HG03025 (cell line): ENCODE data around the gene CYB5RL.
"Not testable (repeated sequence)": the region's sequence is repeated elsewhere in the genome, so short reads cannot be mapped to it uniquely, and the experiment has no call there.

ENCODE experiments used
- ATAC-seq: cut with Tn5 transposase; IDR thresholded peaks from one replicate; pipeline ENCODE4 v1.9.1; 2021; ENCODE audit warnings: mild to moderate bottlenecking, moderate library complexity; ENCODE audit not compliant: unreplicated experiment, low FRiP score

CYB5RL gene

GRCh38 chr1:54191525-54191924 lies 8.3 kb downstream of the CYB5RL start:
- no peak for ATAC-seq

GRCh38 chr1:54190526-54190925 lies 9.3 kb downstream of the CYB5RL start:
- no peak for ATAC-seq

- ATAC-seq, result no peak
Observed at GRCh38 chr1:54188291-54188690, 11.5 kb downstream of the CYB5RL start.

- ATAC-seq, result no peak
Observed at GRCh38 chr1:54186056-54186455, 13.8 kb downstream of the CYB5RL start.

DNA sequence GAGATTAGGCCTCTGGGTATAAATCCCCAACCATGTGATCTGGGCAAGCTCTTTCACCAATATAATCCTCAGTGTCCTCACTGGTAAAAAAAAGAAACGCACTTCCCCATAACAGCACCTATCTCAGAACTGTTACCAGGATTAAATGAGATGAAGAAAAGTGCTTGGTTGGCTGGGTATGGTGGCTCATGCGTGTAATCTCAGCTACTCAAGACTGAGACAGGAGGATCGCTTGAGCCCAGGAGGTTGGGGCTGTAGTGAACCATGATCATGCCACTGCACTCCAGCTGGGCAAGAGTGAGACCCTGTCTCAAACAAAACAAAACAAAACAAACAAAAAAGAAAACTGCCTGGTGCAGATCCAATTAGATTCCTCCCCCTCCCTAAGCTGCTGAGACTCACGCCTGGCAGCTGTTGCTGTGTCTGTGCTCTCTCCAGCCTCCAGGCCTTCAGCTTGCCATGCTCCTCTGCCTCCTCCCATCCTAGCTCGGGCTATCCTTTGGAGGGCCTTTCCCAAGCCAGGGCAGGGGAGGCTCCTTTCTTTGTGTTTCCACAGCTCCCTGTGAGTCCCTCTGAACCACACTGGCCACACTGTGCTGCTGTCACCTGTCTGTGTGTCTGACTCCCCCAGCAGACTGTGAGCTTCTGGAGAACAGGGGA lies 19.0 kb downstream of the CYB5RL start:
- ATAC-seq, result no peak

DNA sequence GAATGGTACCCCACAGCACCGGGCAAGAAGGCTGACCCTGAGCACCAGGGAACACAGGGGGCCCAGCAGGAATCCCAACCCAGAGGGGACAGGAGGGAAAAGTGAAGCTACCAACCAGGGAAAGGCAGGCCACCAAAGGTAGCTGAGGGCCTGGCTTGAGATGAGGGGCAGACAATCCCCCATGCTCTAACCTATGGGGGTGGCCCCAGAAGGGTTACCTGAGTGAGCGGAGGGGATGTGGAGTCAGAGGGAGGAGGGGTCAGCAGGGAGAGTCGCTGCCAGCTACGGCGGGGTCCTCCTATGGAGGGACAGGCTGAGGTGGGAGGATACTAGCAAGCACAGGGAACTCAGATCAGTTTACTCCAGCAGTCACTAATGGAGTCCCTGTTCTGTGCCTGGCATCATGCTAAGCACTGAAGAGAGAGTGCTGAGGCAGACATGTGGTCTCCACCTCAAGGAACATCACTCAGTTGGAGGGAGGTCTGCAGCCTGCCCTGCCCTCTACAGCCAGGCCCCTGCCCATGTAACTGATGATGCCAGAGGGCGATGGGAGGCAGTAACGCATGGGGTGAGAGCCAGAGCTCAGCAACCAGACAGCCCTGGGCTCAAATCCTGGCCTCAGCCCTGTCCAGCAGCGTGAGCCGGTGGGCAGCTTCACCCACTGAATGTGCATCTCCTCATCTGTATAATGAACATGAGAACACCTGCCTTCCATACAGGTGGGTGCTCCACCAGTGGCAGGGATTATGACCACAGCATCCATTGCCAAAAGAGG lies 21.3 kb downstream of the CYB5RL start:
- ATAC-seq, result no peak

DNA sequence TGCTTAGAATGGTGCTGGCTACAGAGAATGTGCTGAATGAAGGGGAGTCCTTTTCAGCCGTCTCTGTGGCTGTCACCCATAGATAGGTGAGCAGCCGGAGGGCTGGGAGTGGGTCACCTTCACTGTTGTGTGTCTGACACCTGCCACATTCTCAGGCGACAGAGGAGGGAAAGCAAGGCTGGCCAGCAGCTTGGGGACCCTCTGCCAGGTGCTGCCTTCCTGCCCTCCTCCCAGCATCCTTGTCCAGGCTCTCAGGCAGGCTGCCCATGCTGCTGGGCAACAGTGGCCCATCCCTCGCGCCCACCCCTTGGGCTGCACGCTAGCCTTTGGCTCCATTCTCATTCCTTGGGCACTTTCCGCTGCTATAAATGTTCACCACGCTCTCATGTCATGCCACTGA lies 22.1 kb downstream of the CYB5RL start:
- no peak for ATAC-seq

- ATAC-seq, result no peak
Observed at GRCh38 chr1:54176621-54177327, 23.1 kb downstream of the CYB5RL start.

DNA sequence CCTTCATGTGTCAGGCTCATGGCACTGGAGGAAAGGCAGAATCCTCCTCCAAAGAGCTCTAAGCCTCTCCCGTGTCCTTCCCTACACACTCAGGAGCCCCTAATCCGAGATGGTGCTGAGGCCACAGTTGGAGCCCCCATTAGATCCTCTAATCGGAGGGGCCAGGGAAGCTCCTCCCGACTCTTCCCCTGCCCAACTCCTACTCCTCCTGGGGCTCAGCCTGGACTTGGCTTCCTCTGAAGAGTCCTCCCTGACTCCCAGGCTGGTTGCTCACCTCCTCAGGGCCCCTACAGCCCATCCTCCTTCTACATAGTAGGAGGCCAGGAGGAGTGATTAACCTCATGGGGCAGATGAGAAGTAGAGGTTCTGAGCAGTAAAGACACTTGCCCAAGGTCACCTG lies 25.7 kb downstream of the CYB5RL start:
- no peak for ATAC-seq

DNA sequence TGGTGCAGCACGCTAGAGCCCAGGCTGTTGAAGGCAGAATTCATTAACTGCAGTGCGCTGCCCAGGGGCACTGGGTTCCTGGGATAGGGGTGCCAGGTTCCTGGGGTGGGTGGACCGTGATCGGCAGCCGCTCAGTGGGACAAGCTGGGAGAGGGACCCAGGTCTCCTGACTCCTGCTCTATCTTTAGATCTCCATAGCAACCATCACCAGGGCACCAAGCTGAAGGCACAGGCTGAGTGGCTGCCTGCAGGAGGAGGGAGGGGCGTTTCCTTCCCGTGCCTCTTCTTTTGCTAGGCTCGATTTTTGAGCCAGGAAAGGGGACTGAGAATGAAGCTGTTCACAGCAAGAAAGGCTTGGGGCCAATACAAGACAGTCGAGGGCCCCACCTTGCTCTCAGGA lies 26.1 kb downstream of the CYB5RL start:
- ATAC-seq, result no peak

DNA sequence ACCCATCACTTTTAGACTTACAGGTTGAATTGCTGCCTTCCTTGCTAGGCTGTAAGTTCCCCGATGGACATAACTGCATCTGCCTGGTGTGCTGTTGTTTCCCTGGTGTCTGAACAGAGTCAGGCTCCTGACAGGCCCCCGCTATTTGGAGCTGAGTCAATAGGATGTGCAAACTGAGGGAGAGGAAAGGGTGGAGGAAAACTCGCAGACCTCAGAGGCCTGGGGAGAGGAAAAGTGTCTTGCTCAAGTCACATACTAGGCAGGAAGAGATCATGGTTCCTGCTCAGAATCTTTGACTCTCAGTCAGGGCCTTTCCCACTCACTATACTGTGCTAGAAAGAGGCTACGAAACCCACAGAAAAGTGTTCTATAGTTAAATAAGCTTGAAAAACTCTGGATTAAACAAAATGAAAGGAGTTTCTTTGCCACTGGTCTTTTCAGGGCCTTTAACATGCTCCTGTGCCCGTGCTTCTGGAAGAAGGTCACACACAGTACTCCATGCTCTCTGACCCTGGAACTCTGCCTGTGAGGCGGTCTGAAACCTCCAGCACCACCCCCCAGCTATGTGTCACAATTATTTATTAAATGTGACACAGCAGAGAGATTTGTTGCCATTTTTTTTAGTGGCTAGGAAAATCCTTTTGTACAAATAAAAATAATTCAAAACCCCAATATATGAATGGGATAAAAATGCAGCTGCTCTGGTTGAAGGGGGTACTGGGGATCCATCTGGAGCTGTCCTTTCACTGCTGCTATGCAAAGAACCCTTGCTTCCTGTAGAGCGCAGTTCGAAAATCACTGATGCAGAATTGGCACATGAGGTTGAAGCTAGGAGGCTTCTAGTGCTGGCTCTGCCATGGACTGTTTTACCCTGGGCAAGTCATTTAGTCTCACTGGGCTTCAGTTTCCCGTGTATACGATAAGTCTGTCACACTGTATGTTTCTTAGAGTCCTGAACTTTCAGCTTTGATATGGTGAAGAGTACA lies 26.9 kb downstream of the CYB5RL start:
- no peak for ATAC-seq

DNA sequence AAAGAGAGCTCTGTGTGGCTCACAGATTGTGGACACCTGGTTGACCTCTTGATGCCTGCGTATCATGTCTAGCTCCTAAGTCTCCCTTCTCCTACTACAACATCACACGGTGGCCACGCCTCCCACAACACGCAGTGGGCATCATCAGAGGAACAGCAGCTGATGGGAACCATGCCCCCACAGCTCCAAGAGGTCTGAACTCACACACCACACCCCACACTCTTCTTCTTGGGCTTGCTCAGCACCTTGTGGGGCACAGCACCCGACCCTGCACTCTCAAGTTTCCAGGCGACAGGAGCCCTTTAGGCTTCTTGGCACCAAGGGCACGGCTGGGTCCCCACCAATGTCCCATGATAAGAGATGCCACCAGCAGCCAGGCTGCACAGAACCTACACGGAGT lies 28.2 kb downstream of the CYB5RL start:
- ATAC-seq, result no peak

GRCh38 chr1:54171016-54171415 lies 28.8 kb downstream of the CYB5RL start:
- ATAC-seq, result no peak

DNA sequence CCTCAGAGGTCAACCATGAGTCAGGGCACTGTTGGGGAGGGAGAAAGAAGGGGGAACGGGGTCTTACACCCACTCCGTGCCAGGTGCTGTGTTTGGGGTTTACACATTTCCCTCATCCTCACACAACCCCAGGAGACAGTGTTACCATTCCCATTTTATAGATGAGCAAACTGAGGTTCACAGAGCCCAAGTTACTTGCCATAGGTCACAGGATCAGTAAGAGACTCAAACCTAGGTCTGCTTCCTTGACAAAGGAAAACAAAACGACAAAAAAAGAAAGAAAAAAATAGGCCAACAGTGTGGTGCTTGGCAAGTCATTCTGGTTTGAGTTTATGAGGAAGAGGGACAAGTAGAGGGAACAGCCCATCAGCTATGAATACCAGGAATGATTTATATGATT lies 30.8 kb downstream of the CYB5RL start:
- ATAC-seq, result no peak

- no peak for ATAC-seq
Observed at GRCh38 chr1:54168206-54168965, 31.4 kb downstream of the CYB5RL start.

- ATAC-seq, result no peak
Observed at GRCh38 chr1:54167422-54168139, 32.2 kb downstream of the CYB5RL start.

GRCh38 chr1:54166357-54166756 lies 33.5 kb downstream of the CYB5RL start:
- ATAC-seq, result not testable (repeated sequence)

DNA sequence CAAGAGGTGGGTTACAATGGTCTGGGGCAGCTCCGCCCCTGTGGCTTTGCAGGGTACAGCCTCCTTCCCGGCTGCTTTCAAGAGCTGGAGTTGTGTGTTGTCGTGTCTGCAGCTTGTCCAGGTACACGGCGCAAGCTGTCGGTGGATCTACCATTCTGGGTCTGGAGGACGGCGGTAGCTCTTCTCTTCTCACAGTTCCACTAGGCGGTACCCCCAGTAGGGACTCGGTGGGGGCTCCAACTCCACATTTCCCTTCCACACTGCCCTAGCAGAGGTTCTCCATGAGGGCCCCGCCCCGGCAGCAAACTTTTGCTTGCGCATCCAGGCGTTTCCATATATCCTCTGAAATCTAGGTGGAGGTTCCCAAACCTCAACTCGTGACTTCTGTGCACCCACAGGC lies 34.7 kb downstream of the CYB5RL start:
- ATAC-seq, result no peak

DNA sequence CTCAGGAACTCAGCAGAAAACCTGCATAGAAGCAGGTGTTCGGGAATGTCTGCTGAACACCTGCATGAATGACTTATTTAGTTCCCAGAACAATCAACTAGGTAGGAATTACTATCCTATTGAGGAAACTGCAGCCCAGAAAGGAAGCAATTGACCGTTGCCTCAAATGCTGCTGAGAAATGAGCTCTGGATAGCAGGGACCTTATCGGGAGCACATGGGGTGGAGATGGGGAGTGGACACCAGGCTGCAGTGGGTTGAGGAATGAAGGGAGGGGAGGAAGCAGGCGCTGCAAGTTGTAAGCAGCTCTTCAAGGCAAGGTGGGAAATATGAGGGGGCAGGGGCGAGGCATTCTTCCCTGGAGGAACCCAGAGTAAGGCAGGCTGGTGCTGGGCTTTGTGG lies 36.3 kb downstream of the CYB5RL start:
- ATAC-seq, result no peak
